ENCODE measurements around the gene CAP1. TPM values are rescaled to one million over a fixed set of nuclear protein-coding genes. Genes with fewer than 3 reads are reported as not detected.
A peak's percentile ranks its signal among the peaks of the same experiment; 100 is the strongest.
"Not testable (repeated sequence)": the region's sequence is repeated elsewhere in the genome, so short reads cannot be mapped to it uniquely, and the experiment has no call there.

CAP1 gene
- polyA plus RNA-seq, 3 donors = 400 to 941 (median 876) TPM

- peaks cover 0 to 5% (median 0%) of the 10 kb centered on the region in 3 donors for H3K27me3 Mint-ChIP-seq (ENCODE audit: low read depth in 3 of 3)
- 8% methylated on average over 3 of the region's 4 CpGs for WGBS (ENCODE audit: insufficient coverage)
- Histone ChIP-seq H3K36me3 (replicated peaks in 1 of 2; ENCODE audit: control insufficient read depth in 1 of 2, insufficient read depth in 2 of 2, low read length in 2 of 2) (no peaks in the 10 kb centered on the region), H3K27ac (ENCODE audit: low read depth in 1 of 2, low read length in 2 of 2) (peak overlapping the region in 1 of 2 donors; percentile 75), H3K9me3 (replicated peaks in 1 of 2; ENCODE audit: control insufficient read depth in 1 of 2, insufficient read depth in 1 of 2, low read length in 2 of 2) (no peaks in the 10 kb centered on the region), H2AFZ (ENCODE audit: insufficient read depth, low read depth, low read length, poor library complexity, severe bottlenecking) (no peak overlapping the region), H3K4me1 (ENCODE audit: control insufficient read depth in 1 of 2, insufficient read depth in 2 of 2, low read length in 2 of 2) (peaks cover 74 to 82% of the 10 kb centered on the region in 2 donors), H3K9ac (ENCODE audit: insufficient read depth, low read length, poor library complexity, severe bottlenecking) (no peak overlapping the region), H3K4me3 (replicated peaks in 1 of 3; ENCODE audit: low read depth in 2 of 3, low read length in 3 of 3) (no peak overlapping the region), H4K20me1 (ENCODE audit: insufficient read depth, low read length) (peaks cover 10% of the 10 kb centered on the region), H3K79me2 (ENCODE audit: insufficient read depth, low read length) (peaks cover 19% of the 10 kb centered on the region), H3K27me3 (ENCODE audit: control insufficient read depth in 2 of 2, insufficient read depth in 2 of 2, low read length in 2 of 2) (no peaks in the 10 kb centered on the region), H3K4me2 (replicated peaks; ENCODE audit: extremely low read depth, low read length, poor library complexity, severe bottlenecking) (peak overlapping the region; percentile 16)
- peaks cover 0 to under 1% of the 10 kb centered on the region in 2 donors for H3K36me3 Mint-ChIP-seq
- no peak for TF ChIP-seq CTCF (IDR thresholded peaks at IDR 0.05)
- no peak overlapping the region for H3K4me3 Mint-ChIP-seq
- H3K9me3 Mint-ChIP-seq = peaks cover 0 to 2% (median 0%) of the 10 kb centered on the region in 7 donors
- H3K4me1 Mint-ChIP-seq = peaks cover 73% of the 10 kb centered on the region
- peak overlapping the region in 6 of 7 donors; percentile 46 to 80 (median 71) for H3K27ac Mint-ChIP-seq
- intact Hi-C loops (cut with micrococcal nuclease) = loop anchor here (5.0 to 10.0 kb wide), 2 partner anchors 52 to 149 kb away; no protein-coding TSS in a partner anchor
- DNase-seq = peak; percentile 46 to 78 (median 59)
Observed at GRCh38 chr1:40036574-40036973, 4.0 kb upstream of the CAP1 start.

- not testable (repeated sequence) for H3K27me3 Mint-ChIP-seq (ENCODE audit: low read depth in 3 of 3); H3K9me3 ChIP-seq (replicated peaks in 1 of 2; ENCODE audit: control insufficient read depth in 1 of 2, insufficient read depth in 1 of 2, low read length in 2 of 2); H3K4me3 Mint-ChIP-seq; H3K36me3 ChIP-seq (replicated peaks in 1 of 2; ENCODE audit: control insufficient read depth in 1 of 2, insufficient read depth in 2 of 2, low read length in 2 of 2); H3K4me3 ChIP-seq (replicated peaks in 1 of 3; ENCODE audit: low read depth in 2 of 3, low read length in 3 of 3); H3K27me3 ChIP-seq (ENCODE audit: control insufficient read depth in 2 of 2, insufficient read depth in 2 of 2, low read length in 2 of 2); DNase-seq; H3K9me3 Mint-ChIP-seq; H2AFZ ChIP-seq (ENCODE audit: insufficient read depth, low read depth, low read length, poor library complexity, severe bottlenecking); H3K36me3 Mint-ChIP-seq; H3K9ac ChIP-seq (ENCODE audit: insufficient read depth, low read length, poor library complexity, severe bottlenecking); H3K4me2 ChIP-seq (replicated peaks; ENCODE audit: extremely low read depth, low read length, poor library complexity, severe bottlenecking)
- Histone ChIP-seq H3K79me2 (ENCODE audit: insufficient read depth, low read length) (peaks cover 26% of the 10 kb centered on the region), H3K27ac (ENCODE audit: low read depth in 1 of 2, low read length in 2 of 2) (peak overlapping the region in 1 of 2 donors; percentile 99), H4K20me1 (ENCODE audit: insufficient read depth, low read length) (peaks cover 16% of the 10 kb centered on the region), H3K4me1 (ENCODE audit: control insufficient read depth in 1 of 2, insufficient read depth in 2 of 2, low read length in 2 of 2) (peaks cover 81 to 87% of the 10 kb centered on the region in 2 donors)
- intact Hi-C loops (cut with micrococcal nuclease) = loop anchor here (5.0 to 10.0 kb wide), 2 partner anchors 52 to 150 kb away; no protein-coding TSS in a partner anchor
- peak overlapping the region in 4 of 7 donors; percentile 15 to 99 (median 76) for H3K27ac Mint-ChIP-seq
- H3K4me1 Mint-ChIP-seq = peaks cover 79% of the 10 kb centered on the region
- 72% methylated on average over 7 of the region's 8 CpGs for WGBS (ENCODE audit: insufficient coverage)
Observed at GRCh38 chr1:40037254-40037653, 3.3 kb upstream of the CAP1 start.

Measured in CD14-positive monocyte (primary cell).